Measurements from ENCODE around the gene SPRYD7. TPM values are rescaled to one million over a fixed set of nuclear protein-coding genes. Genes with fewer than 3 reads are reported as not detected.

Gene SPRYD7
- total and polyA plus RNA-seq, 2 of the 13 experiments (the other 11 are each of a cell fraction or from before 2014, with no cell fraction given) = 2.7 to 5.9 TPM

- TF ChIP-seq AHDC1 (CRISPR knock-in tag; IDR thresholded peaks at IDR 0.05; ENCODE audit: borderline replicate concordance) (no peak), ZNF484 (CRISPR knock-in tag; IDR thresholded peaks at IDR 0.05; ENCODE audit: borderline replicate concordance, low read depth) (no peak), ZNF121 (CRISPR knock-in tag; IDR thresholded peaks at IDR 0.05) (peak; percentile 70), ZNF883 (CRISPR knock-in tag; IDR thresholded peaks at IDR 0.05; ENCODE audit: not compliant biosample characterization) (peak; percentile 66), ZBTB1 (CRISPR knock-in tag; IDR thresholded peaks at IDR 0.05; ENCODE audit: borderline replicate concordance) (no peak), ZSCAN9 (CRISPR knock-in tag; IDR thresholded peaks at IDR 0.05; ENCODE audit: borderline replicate concordance) (no peak; the same call in 1 of the 2 replicates), ZFP62 (CRISPR knock-in tag; IDR thresholded peaks at IDR 0.05) (no peak), ZNF607 (CRISPR knock-in tag; IDR thresholded peaks at IDR 0.05; ENCODE audit: borderline replicate concordance) (0 out of 2 replicates have a peak, but pooled peaks have one; percentile 82), ZBTB25 (CRISPR knock-in tag; IDR thresholded peaks at IDR 0.05) (peak; percentile 52; the same call in 1 of the 2 replicates), NRL (CRISPR knock-in tag; IDR thresholded peaks at IDR 0.05; ENCODE audit: borderline replicate concordance) (peak; percentile 58; the same call in 1 of the 2 replicates), ZNF687 (CRISPR knock-in tag; IDR thresholded peaks at IDR 0.05) (peak; percentile 91), ZNF790 (CRISPR knock-in tag; IDR thresholded peaks at IDR 0.05; ENCODE audit: borderline replicate concordance) (no peak), ZNF276 (CRISPR knock-in tag; IDR thresholded peaks at IDR 0.05; ENCODE audit: low read depth) (no peak; the same call in 1 of the 2 replicates), ZNF788 (CRISPR knock-in tag; IDR thresholded peaks at IDR 0.05; ENCODE audit: borderline replicate concordance) (peak; percentile 91)
These were observed at the start of gene SPRYD7 (continued) for GRCh38 chr13:49936075-49936967.
